RPMI7951 (cell line): ENCODE measurements around the gene EXOC3L1. TPM values are rescaled to one million over a fixed set of nuclear protein-coding genes. Genes with fewer than 3 reads are reported as not detected.

ENCODE experiments used
- DNase-seq: peaks from one replicate; pipeline ENCODE4 v3.0.0-alpha.2; 2012; ENCODE audit warnings: low read depth
- total RNA-seq: library from RNA; depleted of rRNA; stranded (reverse); fragments of >200 nt; shearing (Covaris generic); gene quantifications from 2 replicates; pipeline ENCODE4 v1.2.3, GENCODE V29; 2014

Gene EXOC3L1
- total RNA-seq, 1 experiment from 2014 or later = 0.60 TPM

DNA sequence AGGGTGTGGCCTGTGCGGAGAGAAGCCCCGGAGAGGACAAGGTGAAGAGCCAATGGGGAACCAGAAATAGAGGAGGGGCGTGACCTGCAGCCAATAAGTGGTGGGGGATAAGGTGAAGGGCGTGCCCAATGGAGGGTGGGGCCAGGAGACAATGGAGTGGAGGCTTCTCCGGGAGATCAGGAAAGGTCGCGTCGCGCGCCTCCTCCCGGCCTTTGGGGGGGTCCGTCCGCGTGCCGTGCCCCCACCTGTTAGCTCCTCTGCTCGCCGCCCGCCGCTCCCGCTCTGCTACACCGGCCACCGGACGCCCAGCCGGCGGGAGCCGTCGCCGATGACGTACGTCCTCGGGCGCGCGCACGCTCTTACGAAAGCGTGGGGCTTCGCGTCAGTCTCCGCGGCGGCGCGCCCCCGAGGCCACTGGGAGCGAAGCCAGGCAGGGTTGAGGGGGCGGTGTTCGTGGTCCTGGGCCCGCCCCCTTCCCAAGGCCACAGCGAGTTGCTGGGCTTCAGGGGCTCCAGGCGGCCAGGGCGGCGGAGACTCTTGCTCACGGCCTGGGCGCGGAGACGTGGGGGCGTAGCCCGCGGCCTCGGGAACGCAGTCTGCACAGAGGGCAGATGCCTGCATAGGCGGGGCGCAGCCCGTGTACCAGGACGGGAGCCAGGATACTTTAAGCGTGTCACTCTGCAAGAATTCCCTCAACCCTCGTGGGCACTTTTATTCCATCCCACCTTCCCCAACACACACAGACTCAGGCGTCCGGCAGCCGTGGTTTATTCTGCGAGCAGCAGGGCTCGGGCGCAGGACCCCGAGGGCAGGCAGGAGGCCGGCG, 6.1 kb downstream of the EXOC3L1 start, which contains the start of gene MATCAP1:
TSS of gene MATCAP1 (minus strand) at position 337 of the 826 bp plus-strand sequence. CDS start 3,353 bp downstream, outside the sequence.
- DNase-seq = peak; percentile 98

DNA sequence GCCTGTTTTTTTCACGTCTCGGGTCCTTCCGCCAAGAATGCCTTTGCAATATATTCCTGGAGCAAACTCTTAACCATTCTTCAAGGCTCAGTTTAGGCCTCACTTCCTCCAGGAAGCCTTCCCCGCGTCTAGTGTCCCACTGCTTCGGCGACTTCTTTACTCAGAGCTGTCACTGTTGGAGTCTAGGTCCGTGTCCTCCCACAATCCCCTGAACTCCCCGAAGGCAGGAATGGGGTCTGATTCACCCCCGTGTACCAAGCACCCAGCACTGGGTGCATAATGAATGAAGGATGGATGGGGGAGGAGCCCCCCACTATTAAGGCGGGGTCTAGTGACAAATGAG, 6.7 kb downstream of the EXOC3L1 start:
- DNase-seq = no peak

DNA sequence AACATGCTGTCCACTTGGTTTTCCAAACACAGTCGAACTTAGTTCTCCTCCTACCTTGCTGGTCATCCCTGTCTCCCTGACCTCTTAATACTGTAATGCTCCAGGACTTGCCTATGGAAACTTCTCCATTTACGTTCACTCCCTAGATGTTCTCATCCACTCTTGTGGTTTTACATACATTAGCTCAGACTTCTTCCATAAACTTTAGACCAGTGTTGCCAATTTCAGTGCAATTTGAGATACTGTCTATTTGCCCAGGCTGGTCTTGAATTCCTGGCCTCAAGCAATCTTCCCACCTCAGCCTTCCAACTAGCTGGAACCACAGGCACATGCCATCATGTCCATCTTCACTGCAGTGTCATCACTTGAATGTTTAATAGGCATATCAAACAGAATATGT, 7.6 kb downstream of the EXOC3L1 start:
- no peak for DNase-seq

DNA sequence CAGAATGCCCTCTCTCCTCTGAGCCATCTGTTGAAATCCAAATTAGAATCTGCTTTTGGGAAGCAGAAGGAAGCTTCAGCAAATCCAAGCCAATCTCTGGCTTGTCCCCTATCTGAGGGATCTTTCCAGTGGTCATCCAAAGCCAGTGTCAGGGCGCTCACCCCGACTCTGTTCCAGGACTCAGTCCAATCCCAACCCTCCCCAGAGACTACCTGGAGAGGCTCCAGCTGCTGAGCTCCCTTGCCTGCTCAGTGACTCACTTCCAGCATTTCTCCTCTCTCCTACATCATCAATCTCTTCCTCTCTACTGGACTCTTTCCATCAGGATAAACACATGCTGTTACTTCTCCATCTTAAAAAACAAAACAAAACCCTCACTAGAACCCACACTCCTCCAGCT, 8.6 kb downstream of the EXOC3L1 start:
- DNase-seq = peak; percentile 85

DNA sequence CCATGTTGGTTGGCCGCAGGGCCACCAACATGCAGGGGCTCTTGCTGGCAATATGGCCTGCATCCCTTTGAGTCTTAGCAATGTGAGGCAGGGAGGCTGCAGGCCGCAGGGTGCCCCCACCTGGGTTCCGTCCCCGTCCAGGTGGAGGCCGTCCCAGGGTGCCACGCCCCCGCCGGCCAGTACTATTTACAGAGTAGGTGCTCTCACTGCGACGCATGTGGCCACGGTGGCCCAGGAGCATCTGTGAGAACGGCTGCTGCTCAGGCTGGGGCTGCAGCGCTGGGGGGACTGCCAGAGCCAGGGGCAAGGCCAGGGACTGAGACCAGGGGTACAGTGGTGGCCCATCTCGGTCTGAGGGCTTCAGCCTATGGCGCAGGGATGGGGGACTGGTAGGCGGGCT, 9.8 kb downstream of the EXOC3L1 start:
- no peak for DNase-seq

DNA sequence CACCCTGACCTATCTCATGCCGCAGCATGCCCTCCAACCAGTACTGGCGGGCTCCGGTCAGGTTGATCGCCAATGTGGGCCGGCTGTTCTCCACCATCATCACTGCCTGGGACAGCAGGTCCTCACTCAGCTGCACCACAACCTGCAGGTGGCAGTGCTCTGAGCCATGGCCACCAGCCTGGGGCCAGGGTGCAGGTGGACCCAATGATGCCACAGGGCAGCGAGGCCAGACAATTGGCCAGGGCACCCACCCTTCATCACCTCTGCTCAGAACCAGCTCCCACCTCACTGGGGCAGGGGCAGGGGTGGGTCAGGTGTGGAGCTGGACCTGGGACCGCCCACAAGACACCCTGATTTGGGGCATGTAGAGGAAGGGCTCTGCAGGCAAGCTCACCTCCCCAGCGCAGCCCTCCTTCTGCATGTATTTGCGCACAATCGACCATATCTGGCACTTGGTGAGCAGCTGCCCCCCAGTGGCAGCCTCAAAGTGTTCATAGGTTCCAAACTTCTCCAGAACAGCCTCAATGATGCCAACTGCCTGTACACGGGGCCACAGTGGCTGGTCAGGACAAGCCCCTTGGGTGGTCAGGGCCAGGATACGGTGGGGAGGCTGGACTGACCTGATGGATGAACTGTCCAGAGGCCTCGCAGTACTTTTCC, 10.4 kb downstream of the EXOC3L1 start:
- no peak for DNase-seq

DNA sequence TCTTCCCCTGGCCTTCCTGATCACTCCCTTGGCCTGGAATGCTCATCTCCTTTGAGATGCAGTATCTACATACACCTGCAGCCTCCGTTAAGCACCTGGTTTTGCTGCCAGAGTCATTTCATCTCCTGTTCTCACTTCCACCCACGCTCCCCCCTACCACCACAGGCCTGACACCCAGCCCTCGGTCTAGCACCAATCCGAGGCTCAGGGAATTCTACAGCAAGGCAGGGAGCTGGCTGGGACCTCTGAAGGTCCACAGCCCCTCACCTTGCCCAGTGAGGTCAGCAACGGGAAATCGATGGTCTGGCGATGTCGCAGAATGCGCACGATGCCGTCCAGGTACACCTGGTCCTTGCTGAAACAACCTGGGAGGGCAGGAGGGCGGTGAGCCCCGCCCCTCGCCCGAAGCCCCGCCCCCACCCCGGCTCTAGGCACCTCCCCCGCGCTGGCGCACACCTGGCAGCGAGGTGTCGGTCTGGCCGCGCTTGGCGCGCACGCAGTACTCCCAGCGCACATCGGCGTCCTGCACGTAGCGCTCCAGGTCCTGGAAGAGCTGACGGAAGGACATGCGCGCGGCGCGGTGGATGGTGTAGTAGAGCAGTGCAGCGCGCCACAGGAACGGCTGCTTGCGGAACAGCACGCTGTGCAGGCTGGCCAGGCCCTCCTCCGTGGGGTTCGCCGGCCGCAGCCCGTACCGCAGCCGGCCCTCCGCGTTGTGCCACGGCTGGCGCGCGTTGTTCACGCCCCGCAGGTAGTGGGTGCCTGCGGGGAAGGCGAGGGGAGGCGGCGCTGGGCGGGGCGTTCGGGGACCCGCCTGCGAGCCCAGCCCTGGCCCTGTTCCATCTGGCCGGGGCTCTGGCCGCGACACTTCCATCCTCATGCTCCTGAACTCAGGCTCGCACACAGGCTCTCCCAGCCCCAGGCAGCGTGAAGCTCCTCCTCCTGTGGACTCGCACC, 11.9 kb downstream of the EXOC3L1 start:
- peak; percentile 59 for DNase-seq

GRCh38 chr16:67176662-67177061, 13.3 kb downstream of the EXOC3L1 start:
- DNase-seq = no peak

DNA sequence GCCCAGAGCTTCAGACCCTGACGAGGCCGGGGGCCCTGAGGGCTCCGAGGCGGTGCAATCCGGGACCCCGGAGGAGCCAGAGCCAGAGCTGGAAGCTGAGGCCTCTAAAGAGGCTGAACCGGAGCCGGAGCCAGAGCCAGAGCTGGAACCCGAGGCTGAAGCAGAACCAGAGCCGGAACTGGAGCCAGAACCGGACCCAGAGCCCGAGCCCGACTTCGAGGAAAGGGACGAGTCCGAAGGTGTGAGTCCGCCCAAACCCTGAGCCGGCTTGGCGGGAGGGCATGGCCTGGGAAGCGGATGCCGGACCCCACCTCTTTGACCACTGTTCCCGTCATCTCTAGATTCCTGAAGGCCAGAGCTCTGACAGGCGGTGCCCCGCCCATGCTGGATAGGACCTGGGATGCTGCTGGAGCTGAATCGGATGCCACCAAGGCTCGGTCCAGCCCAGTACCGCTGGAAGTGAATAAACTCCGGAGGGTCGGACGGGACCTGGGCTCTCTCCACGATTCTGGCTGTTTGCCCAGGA, 15.2 kb downstream of the EXOC3L1 start:
- DNase-seq = no peak

DNA sequence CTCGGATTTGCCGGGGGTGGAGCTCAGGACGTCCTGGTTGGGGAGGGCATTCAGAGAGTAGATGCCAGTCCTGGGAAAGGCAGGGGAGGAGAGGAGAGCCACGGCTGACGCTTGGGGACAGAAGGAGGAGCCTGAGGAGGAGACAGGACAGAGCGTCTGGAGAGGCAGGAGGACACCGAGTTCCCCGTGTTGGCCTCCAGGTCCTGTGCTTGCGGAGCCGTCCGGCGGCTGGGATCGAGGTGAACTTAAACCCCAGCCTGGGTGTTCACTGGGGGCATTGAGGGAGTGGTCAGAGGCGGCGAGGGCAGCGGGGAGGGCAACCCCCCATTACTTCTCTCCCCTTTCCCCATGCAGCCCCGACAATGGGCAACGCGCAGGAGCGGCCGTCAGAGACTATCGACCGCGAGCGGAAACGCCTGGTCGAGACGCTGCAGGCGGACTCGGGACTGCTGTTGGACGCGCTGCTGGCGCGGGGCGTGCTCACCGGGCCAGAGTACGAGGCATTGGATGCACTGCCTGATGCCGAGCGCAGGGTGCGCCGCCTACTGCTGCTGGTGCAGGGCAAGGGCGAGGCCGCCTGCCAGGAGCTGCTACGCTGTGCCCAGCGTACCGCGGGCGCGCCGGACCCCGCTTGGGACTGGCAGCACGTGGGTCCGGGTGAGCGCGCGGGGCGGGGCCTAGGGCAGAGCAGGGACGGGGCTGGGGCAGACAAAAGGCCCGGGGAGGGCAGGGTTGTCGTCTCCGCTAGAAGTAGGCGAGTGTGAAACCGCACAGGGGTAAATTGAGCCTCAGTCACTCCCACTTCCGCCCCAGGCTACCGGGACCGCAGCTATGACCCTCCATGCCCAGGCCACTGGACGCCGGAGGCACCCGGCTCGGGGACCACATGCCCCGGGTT, 15.9 kb downstream of the EXOC3L1 start:
- peak; percentile 90 for DNase-seq

DNA sequence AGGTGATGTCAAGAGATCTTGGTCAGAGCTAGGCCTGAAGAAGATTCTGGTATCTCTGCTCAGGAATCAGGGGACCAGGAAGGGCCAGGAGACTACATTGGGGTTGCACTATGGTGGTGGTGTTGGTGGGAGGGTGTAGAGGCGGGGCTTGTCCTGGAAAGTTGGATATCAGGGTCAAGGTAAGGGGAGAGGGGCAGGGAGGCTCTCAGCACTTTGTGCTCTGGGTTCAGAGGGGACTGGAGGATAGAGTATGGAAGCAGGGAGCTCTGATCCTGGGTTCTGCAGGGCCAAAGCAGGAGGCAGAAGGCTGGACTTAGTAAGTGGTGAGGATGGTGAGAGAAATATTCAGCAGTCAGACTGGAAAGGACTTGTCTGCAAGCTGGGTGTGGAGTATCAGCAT, 16.6 kb downstream of the EXOC3L1 start:
- DNase-seq = no peak

DNA sequence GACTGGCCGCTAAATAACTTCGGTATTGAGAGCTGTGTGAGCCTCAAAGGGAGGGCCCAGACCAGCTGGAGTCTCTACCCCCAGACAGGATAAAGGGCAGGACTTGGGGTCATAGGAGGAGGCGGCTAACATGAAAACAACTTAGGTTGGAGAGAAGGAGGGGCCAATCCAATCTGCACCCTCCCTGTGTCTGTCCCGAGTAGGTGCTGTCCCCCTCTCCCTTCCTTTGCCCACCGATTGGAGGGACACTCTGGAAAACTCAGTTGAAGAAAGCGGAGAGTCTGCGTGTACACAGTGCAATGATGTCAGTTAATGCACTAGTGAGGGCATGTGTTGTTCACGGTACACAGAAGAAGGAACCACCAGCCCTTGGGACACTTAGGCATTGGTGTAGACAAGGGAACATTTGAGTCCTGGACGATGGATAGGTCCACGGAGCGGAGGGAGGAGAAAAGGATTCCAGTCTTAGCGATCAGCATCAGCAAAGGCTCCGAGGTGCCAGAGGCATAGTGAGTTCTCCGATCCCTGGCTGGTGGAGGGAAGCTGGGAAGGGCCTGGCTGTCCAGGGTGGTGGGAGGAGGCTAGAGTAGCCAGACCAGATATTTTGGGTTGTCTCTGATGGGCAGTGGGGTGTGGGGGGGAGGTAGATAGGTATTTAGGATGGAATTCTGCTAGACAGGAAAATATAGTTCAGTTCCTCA, 18.8 kb downstream of the EXOC3L1 start:
- DNase-seq = peak; percentile 43

DNA sequence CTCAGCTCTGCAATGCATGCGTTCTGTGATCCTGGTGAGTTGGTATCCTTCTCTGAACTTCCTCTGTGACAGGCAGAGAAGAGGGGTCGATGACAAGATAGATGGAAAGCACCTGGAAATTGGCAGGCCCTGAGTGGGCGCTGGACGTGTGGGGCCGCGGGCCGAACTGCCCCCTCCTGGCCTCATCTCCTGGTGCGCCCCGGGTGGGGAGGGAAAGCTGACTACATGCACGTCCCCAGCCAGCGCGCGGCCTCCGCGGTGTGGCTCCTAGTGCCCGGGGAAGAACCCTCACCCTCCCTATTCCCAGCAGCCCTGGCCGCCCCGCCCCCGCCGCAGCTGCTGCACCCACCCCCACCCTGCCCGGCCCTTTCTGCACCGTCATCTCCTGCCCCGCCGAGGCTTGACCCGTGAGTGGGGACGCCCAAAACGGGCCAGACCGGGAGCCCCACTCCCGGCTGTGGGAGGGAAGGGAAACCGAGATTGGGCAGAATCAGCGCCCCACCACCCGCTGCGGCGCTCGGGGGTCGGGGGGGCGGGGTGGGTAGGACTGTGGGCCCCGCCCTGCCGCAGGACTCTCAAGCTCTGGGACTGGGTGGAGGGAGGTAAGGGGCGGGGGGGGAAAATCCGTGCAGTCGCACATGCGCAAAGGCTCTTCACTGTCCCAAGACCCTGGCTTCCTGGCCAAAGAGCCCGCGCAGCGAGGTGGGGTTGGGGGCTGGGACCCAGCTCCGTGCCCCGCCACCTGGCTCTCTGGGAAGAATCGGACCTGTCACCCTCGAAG, 19.6 kb downstream of the EXOC3L1 start, which contains the start of gene NOL3:
TSS of gene NOL3 (plus strand) at position 371 of the 781 bp plus-strand sequence.
- peak; percentile 84 for DNase-seq

- DNase-seq = no peak
Observed at GRCh38 chr16:67169642-67170167, 20.2 kb downstream of the EXOC3L1 start.

- DNase-seq = no peak
Observed at GRCh38 chr16:67169011-67169451, 20.9 kb downstream of the EXOC3L1 start.

DNA sequence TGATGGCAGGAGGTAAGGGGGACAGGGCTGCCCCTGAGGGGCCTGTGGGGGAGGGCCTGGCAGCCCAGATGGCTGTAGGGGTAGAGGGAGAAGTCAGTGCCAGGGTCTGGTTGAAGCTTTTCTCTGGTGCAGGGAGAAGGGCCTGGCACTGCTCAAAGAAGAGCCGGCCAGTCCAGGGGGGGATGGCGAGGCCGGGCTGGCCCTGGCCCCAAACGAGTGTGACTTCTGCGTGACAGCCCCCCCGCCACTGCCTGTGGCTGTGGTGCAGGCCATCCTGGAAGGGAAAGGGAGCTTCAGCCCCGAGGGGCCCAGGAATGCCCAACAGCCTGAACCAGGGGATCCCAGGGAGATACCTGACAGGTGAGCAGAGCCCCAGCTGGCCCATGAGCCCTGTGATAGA, 22.3 kb downstream of the EXOC3L1 start:
- DNase-seq = no peak

DNA sequence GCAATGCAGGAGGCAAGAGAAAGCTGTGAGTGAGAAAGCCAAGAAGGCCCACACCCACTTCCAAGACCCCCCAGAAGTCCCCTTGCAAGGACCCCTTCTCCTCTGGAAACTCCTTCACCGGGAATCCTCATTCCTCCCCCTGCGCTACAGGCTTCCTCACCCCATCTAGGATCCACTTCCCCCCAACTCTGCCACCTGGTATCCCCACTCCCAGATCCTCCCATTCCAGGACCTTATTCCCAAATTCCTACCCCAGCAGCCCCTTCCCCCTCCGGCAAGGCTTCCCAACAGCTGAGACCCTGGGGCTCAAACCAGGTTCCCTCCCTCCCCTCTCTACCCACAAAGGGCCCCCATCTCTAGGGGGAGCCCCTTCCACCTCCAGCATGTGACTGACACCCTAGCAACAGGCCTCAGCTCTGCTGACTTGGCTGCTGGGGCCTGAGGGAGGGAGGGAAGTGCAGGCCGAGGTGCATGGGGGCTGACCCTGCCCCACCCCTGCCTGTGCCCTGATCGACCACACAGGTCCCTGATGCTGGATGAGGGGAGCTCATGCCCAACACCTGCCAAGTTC, 23.3 kb downstream of the EXOC3L1 start:
- no peak for DNase-seq

GRCh38 chr16:67166110-67166547, 23.8 kb downstream of the EXOC3L1 start:
- no peak for DNase-seq
